Nephron (organoid): Measurements from ENCODE around the gene ATRAID.

Experiments
- H3K27ac Mint-ChIP-seq, 3 experiments: 2 replicates each; pipeline ENCODE4 v1.8.0; 2020; ENCODE audit warnings: mixed read lengths in 3 of 3, mild to moderate bottlenecking in 2 of 3, moderate library complexity in 1 of 3
- H3K27me3 Mint-ChIP-seq: 2 replicates; pipeline ENCODE4 v1.8.0; 2021; ENCODE audit warnings: low read depth, mild to moderate bottlenecking, moderate library complexity, mixed read lengths
- H3K36me3 Mint-ChIP-seq: 2 replicates; pipeline ENCODE4 v1.8.0; 2020; ENCODE audit warnings: low read depth, mixed read lengths
- H3K4me1 Mint-ChIP-seq: 2 replicates; pipeline ENCODE4 v1.8.0; 2020; ENCODE audit warnings: mixed read lengths
- H3K4me3 Mint-ChIP-seq, 3 experiments: 2 replicates each; pipeline ENCODE4 v1.8.0; 2020; ENCODE audit warnings: mild to moderate bottlenecking in 3 of 3, mixed read lengths in 3 of 3, moderate library complexity in 2 of 3
- H3K9me3 Mint-ChIP-seq: 2 replicates; pipeline ENCODE4 v1.8.0; 2020; ENCODE audit warnings: mixed read lengths
- TF ChIP-seq, protein P1 (sequence below), 3 experiments: fragments of 200-600 bp; sonication (generic); IDR thresholded peaks; one replicate each; pipeline ENCODE4 v1.5.0; 2021; ENCODE audit warnings: antibody characterized with exemption in 3 of 3; ENCODE audit not compliant: unreplicated experiment in 3 of 3

The ATRAID gene

DNA sequence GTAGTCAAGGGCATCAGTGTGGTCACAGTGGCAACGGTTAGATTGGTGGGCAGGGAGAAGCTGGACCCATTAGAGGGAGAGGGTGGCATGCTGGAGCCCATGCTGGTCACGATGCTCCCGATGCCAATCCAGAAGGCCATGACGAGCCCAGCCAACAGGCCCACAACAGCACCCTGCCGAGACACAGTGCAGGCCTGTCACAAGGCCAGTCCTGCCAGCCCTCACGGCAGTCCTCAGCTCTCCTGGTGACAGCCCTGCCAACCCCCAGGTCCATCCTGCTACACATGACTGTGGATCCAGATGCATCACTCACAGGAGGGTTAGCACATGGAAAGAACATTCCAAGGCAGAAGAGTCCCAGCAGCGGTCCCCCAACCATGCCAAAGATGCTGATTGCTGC, 10.2 kb upstream of the ATRAID start:
- Mint-ChIP-seq H3K27me3 (no peaks in the 10 kb centered on the region), H3K4me3 (no peak overlapping the region), H3K9me3 (no peaks in the 10 kb centered on the region), H3K4me1 (no peaks in the 10 kb centered on the region), H3K27ac (no peak overlapping the region), H3K36me3 (peaks cover 38% of the 10 kb centered on the region)
- TF ChIP-seq, protein P1, sequence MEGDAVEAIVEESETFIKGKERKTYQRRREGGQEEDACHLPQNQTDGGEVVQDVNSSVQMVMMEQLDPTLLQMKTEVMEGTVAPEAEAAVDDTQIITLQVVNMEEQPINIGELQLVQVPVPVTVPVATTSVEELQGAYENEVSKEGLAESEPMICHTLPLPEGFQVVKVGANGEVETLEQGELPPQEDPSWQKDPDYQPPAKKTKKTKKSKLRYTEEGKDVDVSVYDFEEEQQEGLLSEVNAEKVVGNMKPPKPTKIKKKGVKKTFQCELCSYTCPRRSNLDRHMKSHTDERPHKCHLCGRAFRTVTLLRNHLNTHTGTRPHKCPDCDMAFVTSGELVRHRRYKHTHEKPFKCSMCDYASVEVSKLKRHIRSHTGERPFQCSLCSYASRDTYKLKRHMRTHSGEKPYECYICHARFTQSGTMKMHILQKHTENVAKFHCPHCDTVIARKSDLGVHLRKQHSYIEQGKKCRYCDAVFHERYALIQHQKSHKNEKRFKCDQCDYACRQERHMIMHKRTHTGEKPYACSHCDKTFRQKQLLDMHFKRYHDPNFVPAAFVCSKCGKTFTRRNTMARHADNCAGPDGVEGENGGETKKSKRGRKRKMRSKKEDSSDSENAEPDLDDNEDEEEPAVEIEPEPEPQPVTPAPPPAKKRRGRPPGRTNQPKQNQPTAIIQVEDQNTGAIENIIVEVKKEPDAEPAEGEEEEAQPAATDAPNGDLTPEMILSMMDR (IDR thresholded peaks at IDR 0.05; ENCODE audit: unreplicated experiment in 3 of 3) = no peak

DNA sequence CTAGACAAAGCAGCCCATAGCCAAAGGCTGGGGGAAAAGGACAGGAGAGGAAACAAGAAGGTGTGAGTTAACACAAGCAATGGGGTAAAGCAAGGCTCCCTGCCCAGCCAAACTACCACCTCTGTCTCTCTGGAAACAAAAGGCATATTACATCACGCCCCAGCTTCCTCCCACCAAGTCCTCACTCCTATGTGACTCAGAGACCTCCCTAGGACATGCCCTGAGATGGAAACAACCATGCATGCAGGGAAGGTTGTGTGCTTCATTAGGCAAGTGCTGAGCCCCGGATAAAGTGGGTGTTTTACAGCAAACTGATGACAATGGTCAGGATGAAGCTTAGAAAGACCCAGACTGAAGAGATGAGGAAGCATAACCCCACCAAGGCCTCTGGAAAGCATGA, 9.0 kb upstream of the ATRAID start:
- no peak overlapping the region for H3K27ac Mint-ChIP-seq
- no peaks in the 10 kb centered on the region for H3K9me3 Mint-ChIP-seq
- no peak overlapping the region for H3K4me3 Mint-ChIP-seq
- TF ChIP-seq, protein P1 (IDR thresholded peaks at IDR 0.05; ENCODE audit: unreplicated experiment in 3 of 3) = no peak
- H3K36me3 Mint-ChIP-seq = peaks cover 48% of the 10 kb centered on the region
- H3K4me1 Mint-ChIP-seq = no peaks in the 10 kb centered on the region
- H3K27me3 Mint-ChIP-seq = no peaks in the 10 kb centered on the region

DNA sequence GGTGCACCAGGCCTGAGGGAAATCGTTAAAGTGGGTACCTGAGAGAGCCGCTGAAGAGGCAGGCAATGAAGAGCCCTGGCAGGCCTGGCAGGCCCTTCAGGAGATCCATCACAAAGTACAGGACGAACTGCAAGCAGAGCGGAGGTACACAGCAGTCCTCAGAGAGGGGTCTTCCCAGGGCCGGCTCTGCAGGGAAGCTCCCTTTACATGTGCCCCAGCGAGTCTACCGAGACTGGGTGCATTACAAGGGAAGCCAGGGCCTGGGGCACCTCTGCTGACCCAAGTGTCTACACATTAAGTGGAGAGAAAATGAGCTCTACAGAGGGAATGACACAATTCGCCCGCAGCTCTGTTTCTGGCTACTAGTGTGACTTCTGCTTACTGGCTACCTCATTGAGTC, 8.1 kb upstream of the ATRAID start:
- H3K27me3 Mint-ChIP-seq = no peaks in the 10 kb centered on the region
- no peaks in the 10 kb centered on the region for H3K9me3 Mint-ChIP-seq
- TF ChIP-seq, protein P1 (IDR thresholded peaks at IDR 0.05; ENCODE audit: unreplicated experiment in 3 of 3) = no peak
- peaks cover 51% of the 10 kb centered on the region for H3K36me3 Mint-ChIP-seq
- peaks cover 6% of the 10 kb centered on the region for H3K4me1 Mint-ChIP-seq
- no peak overlapping the region for H3K27ac Mint-ChIP-seq
- H3K4me3 Mint-ChIP-seq = no peak overlapping the region

DNA sequence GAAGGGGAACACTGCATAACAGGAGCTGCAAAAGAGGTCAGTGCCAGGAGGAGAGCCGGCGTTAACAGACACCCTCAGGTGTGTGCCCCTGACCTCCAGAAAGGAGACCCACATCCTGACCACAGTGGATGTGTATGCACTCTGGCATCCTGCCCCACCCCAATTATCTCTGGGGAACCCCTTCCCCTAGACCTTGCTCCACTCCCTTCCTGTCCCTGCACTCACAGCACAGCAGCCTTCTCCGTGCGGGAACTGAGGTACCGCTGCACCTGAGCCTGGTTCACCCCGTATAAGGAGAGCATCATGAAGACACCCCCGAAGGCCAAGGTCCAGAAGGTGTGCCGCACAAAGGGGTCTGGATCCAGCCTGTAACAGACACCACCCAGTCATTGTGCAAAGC, 7.3 kb upstream of the ATRAID start:
- H3K4me3 Mint-ChIP-seq = no peak overlapping the region
- peaks cover 57% of the 10 kb centered on the region for H3K36me3 Mint-ChIP-seq
- H3K27ac Mint-ChIP-seq = no peak overlapping the region
- H3K4me1 Mint-ChIP-seq = peaks cover 14% of the 10 kb centered on the region
- H3K27me3 Mint-ChIP-seq = no peaks in the 10 kb centered on the region
- TF ChIP-seq, protein P1 (IDR thresholded peaks at IDR 0.05; ENCODE audit: unreplicated experiment in 3 of 3) = no peak
- no peaks in the 10 kb centered on the region for H3K9me3 Mint-ChIP-seq

DNA sequence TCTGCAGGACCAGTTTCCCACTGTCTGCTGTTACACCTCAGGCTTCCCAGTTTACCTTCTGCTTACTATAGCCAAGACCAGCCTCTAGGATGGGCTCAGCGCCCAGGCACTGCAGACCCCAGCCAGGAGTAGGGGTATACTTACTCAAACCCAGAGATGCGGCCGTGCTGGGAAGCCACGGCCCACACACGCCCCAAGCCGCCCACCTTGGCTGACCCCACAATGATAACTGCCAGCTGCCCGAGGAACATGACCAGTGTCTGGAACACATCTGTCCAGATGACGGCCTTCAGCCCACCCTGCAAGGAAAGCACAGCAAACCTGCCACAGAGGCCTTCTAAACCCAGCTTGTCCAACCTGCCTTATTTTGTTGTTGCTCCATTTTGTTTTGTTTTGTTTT, 6.6 kb upstream of the ATRAID start:
- Mint-ChIP-seq H3K9me3 (no peaks in the 10 kb centered on the region), H3K36me3 (peaks cover 53% of the 10 kb centered on the region), H3K27me3 (no peaks in the 10 kb centered on the region), H3K4me1 (peaks cover 20% of the 10 kb centered on the region), H3K4me3 (no peak overlapping the region), H3K27ac (no peak overlapping the region)
- TF ChIP-seq, protein P1 (IDR thresholded peaks at IDR 0.05; ENCODE audit: unreplicated experiment in 3 of 3) = no peak

DNA sequence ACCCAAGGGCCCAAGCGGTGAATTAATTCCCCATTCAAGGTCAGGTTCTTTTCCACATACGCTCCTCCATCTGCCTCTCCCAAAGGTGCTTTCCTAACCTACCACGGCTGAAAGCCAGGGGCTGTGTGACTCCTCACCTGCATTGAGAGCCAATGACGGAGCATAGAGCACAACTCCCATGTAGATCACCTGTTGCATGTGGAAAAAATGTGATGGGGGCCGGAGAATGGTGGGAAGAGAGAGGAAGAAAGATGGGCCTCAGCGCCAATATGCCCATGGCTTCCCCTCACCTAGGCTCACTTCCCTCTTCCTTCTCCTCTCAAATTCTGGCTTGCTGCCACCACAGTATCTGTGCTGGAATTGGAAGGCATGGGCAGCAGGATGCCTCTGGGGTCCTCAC, 5.5 kb upstream of the ATRAID start:
- Mint-ChIP-seq H3K9me3 (no peaks in the 10 kb centered on the region), H3K4me3 (no peak overlapping the region), H3K27ac (no peak overlapping the region), H3K36me3 (peaks cover 53% of the 10 kb centered on the region), H3K4me1 (peaks cover 23% of the 10 kb centered on the region), H3K27me3 (no peaks in the 10 kb centered on the region)
- TF ChIP-seq, protein P1 (IDR thresholded peaks at IDR 0.05; ENCODE audit: unreplicated experiment in 3 of 3) = no peak
